Activated T-helper 2 cell treated with anti-CD3 and anti-CD28 coated beads, Interferon-gamma antibody, Interleukin-2, Interleukin-4, amounts not matched to agents 10 μg/mL and 5 μg/mL and 100 μg/mL, durations not matched to agents 14 hours and 24 hours and 36 hours (primary cell): ENCODE data around the gene SMYD3. TPM values are rescaled to one million over a fixed set of nuclear protein-coding genes. Genes with fewer than 3 reads are reported as not detected.

ENCODE experiments used
- DNase-seq: peaks from one replicate; pipeline ENCODE4 v3.0.0; 2021; ENCODE audit warnings: low spot score
- H3K27ac Mint-ChIP-seq: one replicate; pipeline ENCODE4 v1.8.0; 2021; ENCODE audit warnings: mixed read lengths
- H3K27me3 Mint-ChIP-seq: one replicate; pipeline ENCODE4 v1.8.0; 2021; ENCODE audit warnings: low read depth, mixed read lengths
- H3K36me3 Mint-ChIP-seq: one replicate; pipeline ENCODE4 v1.8.0; 2021; ENCODE audit warnings: low read depth, mixed read lengths
- H3K4me1 Mint-ChIP-seq: one replicate; pipeline ENCODE4 v1.8.0; 2021; ENCODE audit warnings: low read depth, mixed read lengths
- H3K4me3 Mint-ChIP-seq: one replicate; pipeline ENCODE4 v1.8.0; 2021; ENCODE audit warnings: low read depth, mild to moderate bottlenecking, moderate library complexity, mixed read lengths
- H3K9me3 Mint-ChIP-seq: one replicate; pipeline ENCODE4 v1.8.0; 2021; ENCODE audit warnings: mixed read lengths
- intact Hi-C: fragments of 100-400 bp; cut with micrococcal nuclease; formaldehyde crosslinking; loops from one replicate; pipeline ENCODE4 v1.15.1; 2023
- total RNA-seq: library from RNA; stranded (reverse); gene quantifications from 2 replicates; pipeline ENCODE4 v1.2.3, GENCODE V29; 2022

The SMYD3 gene
- total RNA-seq, 1 donor from 2014 or later: 24.1 TPM

- no peak overlapping the region for H3K27ac Mint-ChIP-seq
- no peak overlapping the region for H3K4me3 Mint-ChIP-seq
- H3K36me3 Mint-ChIP-seq: no peaks in the 10 kb centered on the region
- H3K9me3 Mint-ChIP-seq: no peaks in the 10 kb centered on the region
- no peak for DNase-seq
- H3K27me3 Mint-ChIP-seq: no peaks in the 10 kb centered on the region
- intact Hi-C loops: no loop called here
- peaks cover 5% of the 10 kb centered on the region for H3K4me1 Mint-ChIP-seq
Measured at GRCh38 chr1:246107516-246108277, 399.4 kb downstream of the SMYD3 start.

GRCh38 chr1:246106342-246106763 is 400.7 kb downstream of the SMYD3 start:
- Mint-ChIP-seq H3K27ac (no peak overlapping the region), H3K4me1 (peaks cover 5% of the 10 kb centered on the region), H3K4me3 (no peak overlapping the region), H3K36me3 (no peaks in the 10 kb centered on the region), H3K9me3 (no peaks in the 10 kb centered on the region), H3K27me3 (no peaks in the 10 kb centered on the region)
- intact Hi-C loops: no loop called here
- no peak for DNase-seq

- Mint-ChIP-seq H3K4me3 (no peak overlapping the region), H3K36me3 (no peaks in the 10 kb centered on the region), H3K9me3 (no peaks in the 10 kb centered on the region), H3K4me1 (peaks cover 5% of the 10 kb centered on the region), H3K27me3 (no peaks in the 10 kb centered on the region), H3K27ac (no peak overlapping the region)
- intact Hi-C loops: no loop called here
- DNase-seq: no peak
Measured at GRCh38 chr1:246104927-246105326, 402.2 kb downstream of the SMYD3 start.

GRCh38 chr1:246099570-246099969 is 407.5 kb downstream of the SMYD3 start:
- Mint-ChIP-seq H3K27ac (no peak overlapping the region), H3K27me3 (no peaks in the 10 kb centered on the region), H3K4me3 (no peak overlapping the region), H3K36me3 (no peaks in the 10 kb centered on the region), H3K4me1 (no peaks in the 10 kb centered on the region), H3K9me3 (no peaks in the 10 kb centered on the region)
- DNase-seq: no peak
- intact Hi-C loops: no loop called here

GRCh38 chr1:246096356-246096755 is 410.7 kb downstream of the SMYD3 start:
- Mint-ChIP-seq H3K4me1 (peaks cover 6% of the 10 kb centered on the region), H3K27me3 (no peaks in the 10 kb centered on the region), H3K4me3 (no peak overlapping the region), H3K36me3 (no peaks in the 10 kb centered on the region), H3K9me3 (peaks cover 4% of the 10 kb centered on the region), H3K27ac (no peak overlapping the region)
- DNase-seq: no peak
- intact Hi-C loops: no loop called here

GRCh38 chr1:246095443-246095842 is 411.6 kb downstream of the SMYD3 start:
- H3K9me3 Mint-ChIP-seq: peaks cover 4% of the 10 kb centered on the region
- no peaks in the 10 kb centered on the region for H3K27me3 Mint-ChIP-seq
- H3K36me3 Mint-ChIP-seq: no peaks in the 10 kb centered on the region
- H3K27ac Mint-ChIP-seq: no peak overlapping the region
- no peak overlapping the region for H3K4me3 Mint-ChIP-seq
- no peak for DNase-seq
- peaks cover 6% of the 10 kb centered on the region for H3K4me1 Mint-ChIP-seq
- intact Hi-C loops: no loop called here

- Mint-ChIP-seq H3K27ac (no peak overlapping the region), H3K4me3 (no peak overlapping the region), H3K36me3 (no peaks in the 10 kb centered on the region), H3K9me3 (peaks cover 4% of the 10 kb centered on the region), H3K4me1 (peaks cover 6% of the 10 kb centered on the region), H3K27me3 (no peaks in the 10 kb centered on the region)
- DNase-seq: no peak
- intact Hi-C loops: no loop called here
Measured at GRCh38 chr1:246093230-246093629, 413.8 kb downstream of the SMYD3 start.

GRCh38 chr1:246092136-246092535 is 414.9 kb downstream of the SMYD3 start:
- H3K4me1 Mint-ChIP-seq: peaks cover 6% of the 10 kb centered on the region
- H3K27me3 Mint-ChIP-seq: no peaks in the 10 kb centered on the region
- no peaks in the 10 kb centered on the region for H3K36me3 Mint-ChIP-seq
- no peak for DNase-seq
- intact Hi-C loops: no loop called here
- no peak overlapping the region for H3K4me3 Mint-ChIP-seq
- H3K9me3 Mint-ChIP-seq: peaks cover 4% of the 10 kb centered on the region
- no peak overlapping the region for H3K27ac Mint-ChIP-seq

GRCh38 chr1:246091477-246091876 is 415.6 kb downstream of the SMYD3 start:
- intact Hi-C loops: no loop called here
- no peak overlapping the region for H3K27ac Mint-ChIP-seq
- H3K4me1 Mint-ChIP-seq: peaks cover 6% of the 10 kb centered on the region
- no peaks in the 10 kb centered on the region for H3K27me3 Mint-ChIP-seq
- peaks cover 4% of the 10 kb centered on the region for H3K9me3 Mint-ChIP-seq
- no peak overlapping the region for H3K4me3 Mint-ChIP-seq
- DNase-seq: no peak
- H3K36me3 Mint-ChIP-seq: no peaks in the 10 kb centered on the region

- Mint-ChIP-seq H3K4me3 (no peak overlapping the region), H3K4me1 (peaks cover under 1% of the 10 kb centered on the region), H3K27me3 (no peaks in the 10 kb centered on the region), H3K36me3 (no peaks in the 10 kb centered on the region), H3K27ac (no peak overlapping the region), H3K9me3 (peaks cover 11% of the 10 kb centered on the region)
- DNase-seq: no peak
- intact Hi-C loops: no loop called here
Measured at GRCh38 chr1:246086191-246086590, 420.9 kb downstream of the SMYD3 start.

- Mint-ChIP-seq H3K4me3 (no peak overlapping the region), H3K9me3 (peaks cover 11% of the 10 kb centered on the region), H3K27ac (no peak overlapping the region), H3K27me3 (no peaks in the 10 kb centered on the region), H3K4me1 (peaks cover 6% of the 10 kb centered on the region), H3K36me3 (no peaks in the 10 kb centered on the region)
- intact Hi-C loops: no loop called here
- no peak for DNase-seq
Measured at GRCh38 chr1:246083416-246083815, 423.7 kb downstream of the SMYD3 start.

GRCh38 chr1:246081856-246082668 is 425.0 kb downstream of the SMYD3 start:
- Mint-ChIP-seq H3K4me3 (no peak overlapping the region), H3K4me1 (peaks cover 6% of the 10 kb centered on the region), H3K27me3 (no peaks in the 10 kb centered on the region), H3K36me3 (no peaks in the 10 kb centered on the region), H3K9me3 (peaks cover 11% of the 10 kb centered on the region), H3K27ac (no peak overlapping the region)
- no peak for DNase-seq
- intact Hi-C loops: no loop called here

GRCh38 chr1:246081138-246081702 is 425.9 kb downstream of the SMYD3 start:
- peaks cover 11% of the 10 kb centered on the region for H3K9me3 Mint-ChIP-seq
- H3K27me3 Mint-ChIP-seq: no peaks in the 10 kb centered on the region
- H3K4me3 Mint-ChIP-seq: no peak overlapping the region

More at GRCh38 chr1:246081138-246081702, 425.9 kb downstream of the SMYD3 start:
- intact Hi-C loops: no loop called here
- no peak for DNase-seq
- Mint-ChIP-seq H3K4me1 (peaks cover 6% of the 10 kb centered on the region), H3K27ac (no peak overlapping the region), H3K36me3 (no peaks in the 10 kb centered on the region)
